ENCODE measurements around the gene ASNSD1. TPM values are rescaled to one million over a fixed set of nuclear protein-coding genes. Genes with fewer than 3 reads are reported as not detected.
A peak's percentile ranks its signal among the peaks of the same experiment; 100 is the strongest.

Gene ASNSD1
- total and polyA plus RNA-seq, 9 of the 15 experiments (the other 6 are each of a cell fraction or from before 2014, with no cell fraction given), result 23.9 to 56.4 (median 38.3) TPM

DNA sequence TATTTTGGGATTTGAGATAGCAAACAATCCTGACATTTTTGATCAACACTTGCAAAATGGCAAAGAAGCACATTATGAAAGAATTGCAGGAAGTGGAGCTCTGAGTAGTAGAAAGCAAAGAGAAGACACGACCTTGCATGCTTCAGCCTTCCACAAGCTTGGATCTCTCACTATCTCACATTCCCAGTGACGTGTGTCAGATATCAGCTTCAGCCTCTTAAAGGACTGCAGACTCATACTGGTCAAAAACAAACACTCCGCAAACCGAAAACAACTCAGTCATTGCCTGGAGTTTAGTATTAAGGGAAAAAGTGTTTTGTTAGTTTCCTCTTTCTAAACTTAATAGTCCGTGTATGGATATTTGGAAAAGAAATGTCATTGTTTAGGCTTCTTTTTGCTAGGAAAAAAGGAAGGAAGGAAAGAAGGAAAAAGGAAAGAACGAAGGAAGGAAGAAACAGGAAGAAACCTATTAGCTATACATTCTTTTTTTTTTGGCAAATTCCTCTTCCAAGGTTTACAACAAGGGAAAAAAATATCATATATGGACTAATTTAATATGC, 48.1 kb upstream of the ASNSD1 start (continued):
- TF ChIP-seq, protein P1, sequence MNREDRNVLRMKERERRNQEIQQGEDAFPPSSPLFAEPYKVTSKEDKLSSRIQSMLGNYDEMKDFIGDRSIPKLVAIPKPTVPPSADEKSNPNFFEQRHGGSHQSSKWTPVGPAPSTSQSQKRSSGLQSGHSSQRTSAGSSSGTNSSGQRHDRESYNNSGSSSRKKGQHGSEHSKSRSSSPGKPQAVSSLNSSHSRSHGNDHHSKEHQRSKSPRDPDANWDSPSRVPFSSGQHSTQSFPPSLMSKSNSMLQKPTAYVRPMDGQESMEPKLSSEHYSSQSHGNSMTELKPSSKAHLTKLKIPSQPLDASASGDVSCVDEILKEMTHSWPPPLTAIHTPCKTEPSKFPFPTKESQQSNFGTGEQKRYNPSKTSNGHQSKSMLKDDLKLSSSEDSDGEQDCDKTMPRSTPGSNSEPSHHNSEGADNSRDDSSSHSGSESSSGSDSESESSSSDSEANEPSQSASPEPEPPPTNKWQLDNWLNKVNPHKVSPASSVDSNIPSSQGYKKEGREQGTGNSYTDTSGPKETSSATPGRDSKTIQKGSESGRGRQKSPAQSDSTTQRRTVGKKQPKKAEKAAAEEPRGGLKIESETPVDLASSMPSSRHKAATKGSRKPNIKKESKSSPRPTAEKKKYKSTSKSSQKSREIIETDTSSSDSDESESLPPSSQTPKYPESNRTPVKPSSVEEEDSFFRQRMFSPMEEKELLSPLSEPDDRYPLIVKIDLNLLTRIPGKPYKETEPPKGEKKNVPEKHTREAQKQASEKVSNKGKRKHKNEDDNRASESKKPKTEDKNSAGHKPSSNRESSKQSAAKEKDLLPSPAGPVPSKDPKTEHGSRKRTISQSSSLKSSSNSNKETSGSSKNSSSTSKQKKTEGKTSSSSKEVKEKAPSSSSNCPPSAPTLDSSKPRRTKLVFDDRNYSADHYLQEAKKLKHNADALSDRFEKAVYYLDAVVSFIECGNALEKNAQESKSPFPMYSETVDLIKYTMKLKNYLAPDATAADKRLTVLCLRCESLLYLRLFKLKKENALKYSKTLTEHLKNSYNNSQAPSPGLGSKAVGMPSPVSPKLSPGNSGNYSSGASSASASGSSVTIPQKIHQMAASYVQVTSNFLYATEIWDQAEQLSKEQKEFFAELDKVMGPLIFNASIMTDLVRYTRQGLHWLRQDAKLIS (CRISPR knock-in tag; IDR thresholded peaks at IDR 0.05), result no peak
- TF ChIP-seq ZNF224 (CRISPR knock-in tag; IDR thresholded peaks at IDR 0.05) (no peak), ZNF175 (CRISPR knock-in tag; IDR thresholded peaks at IDR 0.05; ENCODE audit: low read depth) (no peak), NFE2 (IDR thresholded peaks at IDR 0.05; ENCODE audit: low read depth) (peak; percentile 93), FOSL1 (tag; conservative IDR thresholded peaks at IDR 0.05) (peak; percentile 72), ZNF41 (CRISPR knock-in tag; conservative IDR thresholded peaks at IDR 0.05) (no peak), FOXO4 (CRISPR knock-in tag; IDR thresholded peaks at IDR 0.05) (no peak), XRCC3 (IDR thresholded peaks at IDR 0.05) (no peak), SMARCA4 (IDR thresholded peaks at IDR 0.05) (peak; percentile 88), ZNF644 (tag; IDR thresholded peaks at IDR 0.05; ENCODE audit: low read depth) (no peak), MAFG (tag; conservative IDR thresholded peaks at IDR 0.05) (peak; percentile 76), HDGF (IDR thresholded peaks at IDR 0.05) (no peak), HCFC1 (IDR thresholded peaks at IDR 0.05; ENCODE audit: low read depth, low read length) (no peak), ZNF696 (CRISPR knock-in tag; conservative IDR thresholded peaks at IDR 0.05) (no peak), ASH1L (IDR thresholded peaks at IDR 0.05; ENCODE audit: borderline replicate concordance, low read depth, partially characterized antibody) (no peak)
- TF ChIP-seq, protein P2, sequence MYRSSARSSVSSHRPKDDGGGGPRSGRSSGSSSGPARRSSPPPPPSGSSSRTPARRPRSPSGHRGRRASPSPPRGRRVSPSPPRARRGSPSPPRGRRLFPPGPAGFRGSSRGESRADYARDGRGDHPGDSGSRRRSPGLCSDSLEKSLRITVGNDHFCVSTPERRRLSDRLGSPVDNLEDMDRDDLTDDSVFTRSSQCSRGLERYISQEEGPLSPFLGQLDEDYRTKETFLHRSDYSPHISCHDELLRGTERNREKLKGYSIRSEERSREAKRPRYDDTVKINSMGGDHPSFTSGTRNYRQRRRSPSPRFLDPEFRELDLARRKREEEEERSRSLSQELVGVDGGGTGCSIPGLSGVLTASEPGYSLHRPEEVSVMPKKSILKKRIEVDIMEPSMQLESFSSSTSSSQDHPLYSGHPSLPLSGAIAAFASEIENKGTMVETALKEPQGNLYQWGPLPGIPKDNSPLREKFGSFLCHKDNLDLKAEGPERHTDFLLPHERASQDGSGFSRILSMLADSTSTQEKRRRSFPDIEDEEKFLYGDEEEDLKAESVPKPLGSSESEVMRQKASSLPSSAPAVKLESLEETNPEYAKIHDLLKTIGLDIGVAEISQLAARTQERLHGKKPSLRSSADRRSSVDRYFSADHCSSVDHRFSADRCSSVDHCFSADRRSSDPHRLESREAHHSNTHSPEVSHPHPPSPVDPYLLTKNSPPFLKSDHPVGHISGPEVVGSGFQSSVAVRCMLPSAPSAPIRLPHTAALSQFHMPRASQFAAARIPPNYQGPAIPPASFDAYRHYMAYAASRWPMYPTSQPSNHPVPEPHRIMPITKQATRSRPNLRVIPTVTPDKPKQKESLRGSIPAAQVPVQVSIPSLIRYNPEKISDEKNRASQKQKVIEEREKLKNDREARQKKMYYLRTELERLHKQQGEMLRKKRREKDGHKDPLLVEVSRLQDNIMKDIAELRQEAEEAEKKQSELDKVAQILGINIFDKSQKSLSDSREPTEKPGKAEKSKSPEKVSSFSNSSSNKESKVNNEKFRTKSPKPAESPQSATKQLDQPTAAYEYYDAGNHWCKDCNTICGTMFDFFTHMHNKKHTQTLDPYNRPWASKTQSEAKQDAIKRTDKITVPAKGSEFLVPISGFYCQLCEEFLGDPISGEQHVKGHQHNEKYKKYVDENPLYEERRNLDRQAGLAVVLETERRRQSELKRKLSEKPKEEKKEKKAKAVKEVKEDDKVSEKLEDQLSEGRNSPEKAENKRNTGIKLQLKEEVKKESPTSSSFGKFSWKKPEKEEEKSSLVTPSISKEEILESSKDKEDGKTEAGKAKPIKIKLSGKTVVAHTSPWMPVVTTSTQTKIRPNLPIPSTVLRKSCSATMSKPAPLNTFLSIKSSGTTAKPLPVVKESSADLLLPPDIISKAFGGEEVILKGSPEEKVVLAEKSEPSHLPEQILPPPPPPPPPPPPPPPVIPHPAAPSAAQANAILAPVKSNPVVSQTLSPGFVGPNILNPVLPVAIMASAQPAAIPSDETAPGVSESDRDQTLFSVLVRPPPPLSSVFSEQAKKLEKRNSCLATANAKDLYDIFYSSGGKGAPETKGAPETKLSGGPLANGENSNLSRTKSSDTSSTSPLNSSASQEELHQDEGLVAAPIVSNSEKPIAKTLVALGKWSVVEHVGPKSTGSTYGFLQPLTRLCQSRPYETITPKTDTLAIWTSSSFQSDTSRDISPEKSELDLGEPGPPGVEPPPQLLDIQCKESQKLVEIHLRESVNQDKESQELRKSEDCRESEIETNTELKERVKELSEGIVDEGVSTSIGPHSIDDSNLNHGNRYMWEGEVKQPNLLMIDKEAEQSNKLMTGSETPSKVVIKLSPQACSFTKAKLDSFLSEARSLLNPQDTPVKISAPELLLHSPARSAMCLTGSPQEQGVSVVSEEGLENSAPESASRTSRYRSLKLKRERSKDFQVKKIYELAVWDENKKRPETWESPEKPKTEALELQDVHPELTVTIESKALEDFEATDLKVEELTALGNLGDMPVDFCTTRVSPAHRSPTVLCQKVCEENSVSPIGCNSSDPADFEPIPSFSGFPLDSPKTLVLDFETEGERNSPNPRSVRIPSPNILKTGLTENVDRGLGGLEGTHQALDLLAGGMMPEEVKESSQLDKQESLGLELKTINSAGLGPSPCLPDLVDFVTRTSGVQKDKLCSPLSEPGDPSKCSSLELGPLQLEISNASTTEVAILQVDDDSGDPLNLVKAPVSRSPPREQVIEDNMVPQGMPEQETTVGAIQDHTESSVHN (IDR thresholded peaks at IDR 0.05; ENCODE audit: borderline replicate concordance in 1 of 2, low read depth in 1 of 2), result peak in 1 of 2 experiments; percentile 68; a peak in 1 of 4 replicates
